ENCODE measurements around the gene OTOL1.

OTOL1 gene

DNA sequence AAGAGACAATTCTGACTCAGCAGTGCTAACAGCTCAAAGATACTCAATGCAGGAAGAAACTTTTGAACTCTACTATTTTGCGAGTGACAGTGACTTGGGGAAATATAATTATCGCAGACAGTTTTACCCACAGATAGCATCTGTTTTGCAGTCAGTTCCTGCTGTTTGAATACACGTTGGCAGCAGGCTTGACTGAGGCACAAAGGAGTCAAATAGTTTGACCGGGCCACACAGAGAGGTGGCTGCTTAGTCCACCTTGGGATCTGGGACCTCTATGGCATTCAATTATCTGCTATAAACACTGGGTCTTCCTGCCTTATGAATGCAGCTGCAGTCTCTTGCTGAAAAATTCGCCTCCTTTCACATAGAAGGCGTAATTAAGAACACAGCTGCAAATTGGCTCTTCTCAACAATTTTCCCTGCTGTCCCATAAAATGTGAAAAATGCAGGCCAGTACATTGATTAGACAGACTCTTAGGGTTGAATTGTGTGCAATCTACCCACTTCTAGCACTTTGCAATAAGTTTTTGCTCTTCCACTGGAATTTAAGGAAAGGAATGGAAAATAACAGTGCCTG is 56.5 kb downstream of the OTOL1 start:
- no peak overlapping the region for H3K27ac ChIP-seq

More for the DNA sequence above, 56.5 kb downstream of the OTOL1 start:
- no peak for TF ChIP-seq ZFX (IDR thresholded peaks at IDR 0.05)
- TF ChIP-seq, protein P1, sequence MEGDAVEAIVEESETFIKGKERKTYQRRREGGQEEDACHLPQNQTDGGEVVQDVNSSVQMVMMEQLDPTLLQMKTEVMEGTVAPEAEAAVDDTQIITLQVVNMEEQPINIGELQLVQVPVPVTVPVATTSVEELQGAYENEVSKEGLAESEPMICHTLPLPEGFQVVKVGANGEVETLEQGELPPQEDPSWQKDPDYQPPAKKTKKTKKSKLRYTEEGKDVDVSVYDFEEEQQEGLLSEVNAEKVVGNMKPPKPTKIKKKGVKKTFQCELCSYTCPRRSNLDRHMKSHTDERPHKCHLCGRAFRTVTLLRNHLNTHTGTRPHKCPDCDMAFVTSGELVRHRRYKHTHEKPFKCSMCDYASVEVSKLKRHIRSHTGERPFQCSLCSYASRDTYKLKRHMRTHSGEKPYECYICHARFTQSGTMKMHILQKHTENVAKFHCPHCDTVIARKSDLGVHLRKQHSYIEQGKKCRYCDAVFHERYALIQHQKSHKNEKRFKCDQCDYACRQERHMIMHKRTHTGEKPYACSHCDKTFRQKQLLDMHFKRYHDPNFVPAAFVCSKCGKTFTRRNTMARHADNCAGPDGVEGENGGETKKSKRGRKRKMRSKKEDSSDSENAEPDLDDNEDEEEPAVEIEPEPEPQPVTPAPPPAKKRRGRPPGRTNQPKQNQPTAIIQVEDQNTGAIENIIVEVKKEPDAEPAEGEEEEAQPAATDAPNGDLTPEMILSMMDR (conservative IDR thresholded peaks at IDR 0.05) = no peak

All from C4-2B (cell line).